ENCODE measurements around the gene HERC4.
"Not testable (repeated sequence)": the region's sequence is repeated elsewhere in the genome, so short reads cannot be mapped to it uniquely, and the experiment has no call there.

The HERC4 gene

GRCh38 chr10:68082872-68083271, 7.8 kb upstream of the HERC4 start:
- DNase-seq (ENCODE audit: insufficient read length, low spot score) (no peak), FAIRE-seq (peak; percentile 97)
- no peak for TF ChIP-seq POLR2A (IDR thresholded peaks at IDR 0.05; ENCODE audit: low read depth, low read length)

DNA sequence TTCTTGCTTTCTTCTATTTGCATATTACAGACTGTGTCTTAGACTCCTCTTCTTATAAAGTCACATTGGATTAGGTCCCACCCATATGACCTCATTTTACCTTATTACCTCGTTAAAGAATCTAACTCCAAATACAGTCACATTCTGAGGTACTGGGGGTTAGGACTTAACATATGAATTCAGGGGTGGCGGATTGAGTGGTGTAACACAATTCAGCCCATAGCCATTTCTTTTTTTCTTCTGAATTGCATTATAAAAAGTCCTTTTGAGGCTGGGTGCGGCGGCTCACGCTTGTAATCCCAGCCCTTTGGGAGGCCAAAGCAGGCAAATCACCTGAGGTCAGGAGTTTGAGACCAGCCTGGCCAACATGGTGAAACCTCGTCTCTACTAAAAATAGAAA, 6.8 kb upstream of the HERC4 start:
- no peak for FAIRE-seq
- no peak for TF ChIP-seq POLR2A (IDR thresholded peaks at IDR 0.05; ENCODE audit: low read depth, low read length)
- DNase-seq (ENCODE audit: insufficient read length, low spot score): no peak

DNA sequence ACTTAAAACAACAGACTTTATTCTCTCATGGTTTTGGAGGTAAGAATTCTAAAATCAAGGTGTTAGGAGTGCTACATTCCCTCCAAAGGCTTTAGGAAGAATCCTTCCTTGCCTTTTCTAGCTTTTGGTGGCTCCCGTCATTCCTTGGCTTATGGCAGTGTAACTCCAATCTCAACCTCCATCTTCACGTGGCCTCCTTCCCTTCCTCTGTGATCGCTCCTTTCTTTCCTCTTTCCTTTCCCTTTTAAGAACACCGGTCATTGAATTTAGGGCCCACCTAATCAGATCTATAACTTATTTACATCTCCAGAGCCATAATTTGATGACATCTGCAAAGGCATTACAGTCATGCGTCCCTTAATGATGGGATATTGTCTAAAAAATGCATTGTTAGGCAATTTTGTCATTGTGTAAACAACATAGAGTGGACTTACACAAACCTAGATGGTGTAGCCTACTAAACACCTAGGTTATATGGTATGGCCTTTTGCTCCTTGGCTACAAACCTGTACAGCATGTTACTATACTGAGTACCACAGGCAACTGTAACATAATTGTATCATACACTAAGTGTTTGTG, 5.9 kb upstream of the HERC4 start:
- no peak for TF ChIP-seq POLR2A (IDR thresholded peaks at IDR 0.05; ENCODE audit: low read depth, low read length)
- FAIRE-seq: peak; percentile 95
- no peak for DNase-seq (ENCODE audit: insufficient read length, low spot score)

DNA sequence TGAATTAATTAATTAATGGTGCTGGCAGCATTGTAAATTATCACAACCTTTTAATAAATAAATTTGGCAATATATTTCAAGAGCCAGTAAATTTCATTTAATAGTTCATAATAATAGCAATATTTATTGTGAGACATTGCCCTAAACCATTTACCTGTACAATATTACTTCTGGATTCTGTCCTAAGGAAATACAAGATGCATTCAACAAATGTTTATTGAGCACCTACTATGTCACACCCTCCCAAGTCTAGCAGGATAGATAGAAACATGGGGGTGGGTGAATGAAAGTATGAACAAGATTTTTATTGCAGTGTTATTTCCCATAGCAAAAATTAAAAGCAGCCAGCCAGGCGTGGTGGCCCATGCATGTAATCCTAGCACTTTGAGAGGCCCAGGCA, 4.4 kb upstream of the HERC4 start:
- FAIRE-seq: no peak
- TF ChIP-seq POLR2A (IDR thresholded peaks at IDR 0.05; ENCODE audit: low read depth, low read length): no peak

GRCh38 chr10:68077026-68077425, 1.9 kb upstream of the HERC4 start:
- no peak for TF ChIP-seq POLR2A (IDR thresholded peaks at IDR 0.05; ENCODE audit: low read depth, low read length)
- FAIRE-seq (no peak), DNase-seq (ENCODE audit: insufficient read length, low spot score) (no peak)

More for the DNA sequence above, 4.4 kb upstream of the HERC4 start:
- DNase-seq (ENCODE audit: insufficient read length, low spot score): no peak

DNA sequence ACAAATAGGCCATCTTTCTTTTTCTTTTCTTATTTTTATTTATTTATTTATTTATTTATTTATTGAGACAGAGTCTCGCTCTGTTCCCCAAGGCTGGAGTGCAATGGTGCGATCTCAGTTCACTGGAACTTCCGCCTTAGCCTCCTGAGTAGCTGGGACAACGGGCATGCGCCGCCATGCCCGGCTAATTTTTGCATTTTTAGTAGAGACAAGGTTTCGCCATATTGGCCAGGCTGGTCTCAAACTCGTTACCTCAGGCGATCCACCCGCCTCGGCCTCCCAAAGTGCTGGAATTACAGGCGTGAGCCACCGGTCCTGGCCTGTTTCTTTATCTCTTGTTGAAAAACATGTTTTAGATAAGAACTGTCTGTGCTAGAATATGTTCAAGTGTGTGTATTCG, 998 bp upstream of the HERC4 start:
- not testable (repeated sequence) for DNase-seq (ENCODE audit: insufficient read length, low spot score); FAIRE-seq

DNA sequence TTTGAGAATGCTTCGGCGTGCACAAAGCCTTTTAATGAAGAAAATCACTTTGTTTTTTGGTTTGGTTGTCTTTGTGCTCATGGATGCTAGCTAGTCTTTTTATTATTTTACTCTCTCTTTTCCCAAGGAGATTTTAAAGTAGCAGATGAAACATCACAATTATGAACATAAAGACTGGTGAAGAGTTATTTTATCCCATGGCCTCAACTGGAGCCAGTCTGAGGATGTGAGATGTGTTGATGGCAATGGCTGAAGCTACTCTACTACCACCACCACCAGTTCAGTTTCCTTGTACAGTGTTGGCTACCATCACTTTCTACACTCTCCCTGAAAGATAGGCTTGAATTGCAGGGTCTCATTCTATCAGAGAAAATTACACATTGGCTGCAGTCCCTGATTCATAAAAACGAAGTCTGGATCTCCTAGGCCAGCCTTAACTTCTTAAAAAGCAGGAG, 494 bp upstream of the HERC4 start:
- DNase-seq (ENCODE audit: insufficient read length, low spot score) (no peak), FAIRE-seq (no peak)
- TF ChIP-seq POLR2A (IDR thresholded peaks at IDR 0.05; ENCODE audit: low read depth, low read length): no peak

GRCh38 chr10:68074031-68074774, 880 bp downstream of the HERC4 start:
- FAIRE-seq (peak; percentile 57), DNase-seq (ENCODE audit: insufficient read length, low spot score) (no peak)
- no peak for TF ChIP-seq POLR2A (IDR thresholded peaks at IDR 0.05; ENCODE audit: low read depth, low read length)

GRCh38 chr10:68073631-68074030, 1.5 kb downstream of the HERC4 start:
- FAIRE-seq (peak; percentile 86), DNase-seq (ENCODE audit: insufficient read length, low spot score) (no peak)
- no peak for TF ChIP-seq POLR2A (IDR thresholded peaks at IDR 0.05; ENCODE audit: low read depth, low read length)

DNA sequence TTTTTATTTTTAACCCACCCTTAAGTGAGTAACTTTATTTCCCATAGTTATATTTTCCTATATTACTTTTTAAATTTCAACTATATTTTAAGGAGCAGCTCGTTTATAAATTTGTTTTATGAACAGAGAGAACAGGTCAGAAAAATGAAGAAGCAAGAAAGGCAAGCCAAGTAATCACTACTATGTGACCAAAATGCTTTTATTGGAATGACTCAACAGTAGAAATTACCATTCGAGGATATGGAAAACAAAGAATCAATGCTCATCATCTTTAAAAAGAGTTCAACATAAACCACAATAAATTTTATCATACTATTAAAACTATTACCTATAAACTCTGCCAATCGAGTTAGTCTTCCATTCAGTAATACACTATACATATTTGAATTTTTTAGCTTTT, 7.6 kb downstream of the HERC4 start:
- TF ChIP-seq POLR2A (IDR thresholded peaks at IDR 0.05; ENCODE audit: low read depth, low read length): no peak
- FAIRE-seq (peak; percentile 75), DNase-seq (ENCODE audit: insufficient read length, low spot score) (no peak)

DNA sequence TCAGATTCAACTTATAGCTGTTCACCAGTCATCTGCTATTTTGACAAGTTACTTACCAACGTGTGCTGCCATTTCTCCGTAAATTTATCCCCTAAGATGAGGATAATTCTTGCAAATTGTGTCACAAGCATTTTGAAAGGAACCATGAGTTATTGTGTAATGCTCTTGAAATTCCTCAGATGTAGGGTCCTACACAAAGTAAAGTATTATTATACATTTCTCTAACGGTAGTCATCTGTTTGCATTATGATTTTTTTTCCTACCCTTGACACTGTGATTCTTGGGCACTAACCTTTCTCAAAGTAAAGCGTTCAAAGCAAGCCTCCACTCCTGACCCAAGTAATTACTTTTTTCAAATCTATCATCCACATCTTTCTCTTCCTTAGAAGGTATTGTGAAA, 8.1 kb downstream of the HERC4 start:
- no peak for DNase-seq (ENCODE audit: insufficient read length, low spot score)
- no peak for FAIRE-seq

GRCh38 chr10:68053553-68053952, 21.5 kb downstream of the HERC4 start:
- FAIRE-seq (peak; percentile 76), DNase-seq (ENCODE audit: insufficient read length, low spot score) (no peak)
- no peak for TF ChIP-seq POLR2A (IDR thresholded peaks at IDR 0.05; ENCODE audit: low read depth, low read length)

More for the DNA sequence above, 8.1 kb downstream of the HERC4 start:
- TF ChIP-seq POLR2A (IDR thresholded peaks at IDR 0.05; ENCODE audit: low read depth, low read length): no peak

GRCh38 chr10:68052463-68052862, 22.6 kb downstream of the HERC4 start:
- FAIRE-seq (no peak), DNase-seq (ENCODE audit: insufficient read length, low spot score) (no peak)
- TF ChIP-seq POLR2A (IDR thresholded peaks at IDR 0.05; ENCODE audit: low read depth, low read length): no peak

DNA sequence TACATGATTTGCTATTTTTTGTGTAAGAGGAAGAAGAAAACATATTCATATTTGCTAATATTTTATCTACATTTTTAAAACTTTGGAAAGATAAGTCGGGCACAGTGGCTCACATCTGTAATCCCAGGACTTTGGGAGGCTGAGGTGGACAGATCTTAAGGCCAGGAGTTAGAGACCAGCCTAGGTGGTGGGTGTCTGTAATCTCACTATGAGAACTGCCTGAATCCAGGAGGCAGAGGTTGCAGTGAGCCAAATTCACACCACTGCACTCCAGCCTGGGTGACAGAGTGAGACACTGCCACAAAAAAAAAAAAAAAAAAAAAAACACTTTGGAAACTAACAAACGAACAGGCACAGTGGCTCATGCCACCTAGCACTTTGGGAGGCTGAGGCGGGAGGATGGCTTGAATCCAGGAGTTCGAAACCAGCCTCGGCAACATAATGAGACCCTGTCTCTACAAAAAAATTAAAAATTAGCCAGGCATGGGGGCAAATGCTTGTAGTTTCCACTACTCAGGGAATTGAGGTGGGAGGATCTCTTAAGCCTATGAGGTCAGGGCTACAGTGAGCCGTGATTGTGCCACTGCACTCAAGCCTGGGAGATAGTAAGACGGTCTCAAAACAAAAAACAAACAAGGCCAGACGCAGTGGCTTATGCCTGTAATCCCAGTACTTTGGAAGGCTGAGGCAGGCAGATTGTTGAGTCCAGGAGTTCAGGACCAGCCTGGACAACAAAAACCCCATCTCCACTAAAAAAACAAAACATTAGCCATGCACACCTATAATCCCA, 25.6 kb downstream of the HERC4 start:
- FAIRE-seq: peak; percentile 88
- DNase-seq (ENCODE audit: insufficient read length, low spot score): no peak
- TF ChIP-seq POLR2A (IDR thresholded peaks at IDR 0.05; ENCODE audit: low read depth, low read length): no peak

Measured in H54 (cell line).